Retinal pigment epithelial cell (primary cell): ENCODE data around the gene DCST1.

Source experiments
- DNase-seq: peaks from one replicate; pipeline ENCODE4 v3.0.0-alpha.2; 2010; ENCODE audit warnings: low read depth
- H3K4me3 ChIP-seq: 2 replicates; pipeline ENCODE4 v1.5.1; 2011; ENCODE audit warnings: mild to moderate bottlenecking, low read length, control low read depth, moderate library complexity
- TF ChIP-seq, protein P1 (sequence below): conservative IDR thresholded peaks from 2 replicates; pipeline ENCODE4 v1.5.1; 2011; ENCODE audit warnings: low read depth, low read length, control low read depth, inconsistent platforms

Gene DCST1

DNA sequence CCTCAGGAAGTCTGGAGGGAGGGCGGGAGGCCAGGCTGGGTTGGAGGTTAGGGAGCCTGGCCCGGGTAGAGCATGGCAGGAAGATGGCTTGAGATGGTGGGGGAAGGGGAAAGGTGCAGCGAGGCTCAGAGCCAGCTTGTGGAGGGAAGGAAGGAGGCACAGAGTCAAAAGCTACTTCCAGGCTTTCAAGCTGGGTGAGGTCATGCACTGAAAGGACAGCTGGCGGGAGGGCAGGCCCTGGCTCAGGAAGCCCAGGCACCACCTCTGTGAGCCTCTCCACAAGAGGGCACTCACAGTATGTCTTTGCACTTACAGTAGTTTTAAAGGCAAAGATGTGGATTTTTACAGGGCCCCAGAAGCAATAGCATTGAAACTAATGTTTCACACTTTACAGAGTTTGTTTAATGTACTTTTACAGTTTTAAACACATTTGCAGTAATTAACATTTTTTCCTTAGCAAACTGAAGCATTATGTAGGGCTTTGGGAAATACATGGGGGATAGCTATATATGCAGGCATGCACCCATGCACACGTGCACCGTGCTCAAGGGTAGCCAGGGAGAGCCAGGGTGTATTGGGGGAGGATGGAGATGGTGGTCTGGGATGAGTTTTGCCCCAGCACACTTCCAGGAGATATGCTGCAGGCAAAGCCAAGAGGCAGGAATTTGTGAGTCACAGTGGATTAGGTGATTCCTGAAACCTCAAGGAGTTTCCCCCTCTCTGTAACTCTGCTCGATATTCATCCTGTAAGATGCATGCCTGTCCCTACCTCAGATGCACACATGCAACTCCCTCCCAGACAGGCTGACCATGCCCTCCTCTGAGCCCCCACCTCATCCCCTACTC, 11.4 kb downstream of the DCST1 start:
- TF ChIP-seq, protein P1, sequence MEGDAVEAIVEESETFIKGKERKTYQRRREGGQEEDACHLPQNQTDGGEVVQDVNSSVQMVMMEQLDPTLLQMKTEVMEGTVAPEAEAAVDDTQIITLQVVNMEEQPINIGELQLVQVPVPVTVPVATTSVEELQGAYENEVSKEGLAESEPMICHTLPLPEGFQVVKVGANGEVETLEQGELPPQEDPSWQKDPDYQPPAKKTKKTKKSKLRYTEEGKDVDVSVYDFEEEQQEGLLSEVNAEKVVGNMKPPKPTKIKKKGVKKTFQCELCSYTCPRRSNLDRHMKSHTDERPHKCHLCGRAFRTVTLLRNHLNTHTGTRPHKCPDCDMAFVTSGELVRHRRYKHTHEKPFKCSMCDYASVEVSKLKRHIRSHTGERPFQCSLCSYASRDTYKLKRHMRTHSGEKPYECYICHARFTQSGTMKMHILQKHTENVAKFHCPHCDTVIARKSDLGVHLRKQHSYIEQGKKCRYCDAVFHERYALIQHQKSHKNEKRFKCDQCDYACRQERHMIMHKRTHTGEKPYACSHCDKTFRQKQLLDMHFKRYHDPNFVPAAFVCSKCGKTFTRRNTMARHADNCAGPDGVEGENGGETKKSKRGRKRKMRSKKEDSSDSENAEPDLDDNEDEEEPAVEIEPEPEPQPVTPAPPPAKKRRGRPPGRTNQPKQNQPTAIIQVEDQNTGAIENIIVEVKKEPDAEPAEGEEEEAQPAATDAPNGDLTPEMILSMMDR, result peak; percentile 77
- no peak overlapping the region for H3K4me3 ChIP-seq
- DNase-seq, result no peak

DNA sequence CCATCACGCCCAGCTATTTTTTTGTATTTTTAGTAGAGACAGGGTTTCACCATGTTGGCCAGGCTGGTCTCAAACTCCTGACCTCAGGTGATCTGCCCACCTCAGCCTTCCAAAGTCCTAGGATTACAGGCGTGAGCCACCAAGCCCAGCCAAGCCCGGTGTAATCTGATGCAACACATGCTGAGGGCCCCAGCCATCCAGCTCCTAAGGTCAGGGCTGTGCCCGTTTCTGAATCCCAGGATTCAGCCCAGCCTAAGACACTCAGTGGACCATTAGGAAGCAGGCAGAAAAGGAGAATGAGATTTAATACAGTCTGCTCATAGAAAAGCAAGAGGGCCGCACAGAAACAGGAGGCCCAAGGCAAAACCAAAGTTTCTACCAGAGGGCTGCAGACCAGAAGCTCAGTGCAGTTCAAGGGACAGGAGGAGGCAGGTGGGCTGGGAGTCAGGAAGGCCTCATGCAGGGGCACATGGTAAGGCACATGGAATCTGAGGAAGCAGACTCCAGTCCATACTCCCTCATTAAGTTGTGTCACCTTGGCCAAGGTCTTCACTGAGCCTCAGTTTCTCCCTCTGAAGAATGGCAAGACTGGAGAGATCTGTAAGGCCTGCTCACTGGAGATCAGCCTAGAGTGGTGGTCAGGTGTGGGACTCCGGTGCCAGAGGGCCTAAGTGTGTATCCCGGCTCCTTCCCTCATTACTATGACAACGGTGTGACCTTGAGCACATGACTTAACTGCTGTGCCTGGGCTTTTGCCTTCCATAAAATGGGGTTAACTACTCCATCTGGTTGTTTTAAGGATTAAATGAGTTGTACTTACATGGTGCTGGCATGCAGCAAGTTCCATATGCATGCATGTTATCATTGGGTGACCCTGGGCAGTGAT, 15.1 kb downstream of the DCST1 start:
- TF ChIP-seq, protein P1, result no peak
- DNase-seq, result no peak
- H3K4me3 ChIP-seq, result no peak overlapping the region

DNA sequence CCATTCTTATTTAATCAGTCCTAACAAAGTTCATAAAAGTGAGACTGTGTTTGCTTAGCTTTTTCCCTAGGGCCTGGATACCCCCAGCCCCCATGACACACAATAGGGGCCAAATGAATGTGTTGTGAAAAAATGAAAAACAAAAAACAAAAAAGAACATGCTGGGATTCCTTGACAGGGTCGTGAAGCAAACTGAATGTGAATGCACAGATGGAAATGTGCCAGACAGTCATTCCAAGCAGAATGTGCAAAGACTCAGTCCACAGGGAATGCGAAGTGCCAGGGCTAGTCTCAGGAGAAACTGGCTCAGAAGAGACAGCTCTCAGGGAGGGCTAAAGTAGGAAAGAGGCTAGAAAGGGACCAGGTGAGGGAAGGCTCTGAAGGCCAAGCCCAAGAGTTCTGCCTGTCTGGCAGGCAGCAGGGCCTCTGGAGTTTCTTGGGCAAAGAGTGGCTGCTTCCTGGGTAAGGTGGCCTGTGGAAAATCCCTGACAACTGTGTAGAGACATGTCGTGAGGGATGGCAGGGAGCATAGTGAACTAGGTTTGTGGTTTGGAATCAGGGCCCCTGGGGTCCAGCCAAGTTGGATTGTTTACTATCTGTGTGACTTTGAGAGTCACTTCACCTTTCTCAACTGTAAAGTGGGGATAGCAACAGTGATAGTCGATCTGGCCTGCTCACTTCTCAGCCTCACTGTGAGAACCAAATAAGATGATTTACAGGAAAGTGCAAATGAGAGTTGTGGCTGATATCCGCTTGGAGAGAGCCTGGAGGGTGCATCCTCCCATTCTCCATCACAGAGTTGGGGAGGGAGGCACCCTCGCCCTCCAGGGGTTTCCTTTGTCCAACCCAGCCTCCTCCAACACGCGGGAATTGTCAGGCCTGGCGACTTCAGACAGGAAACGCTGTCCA, 16.3 kb downstream of the DCST1 start:
- TF ChIP-seq, protein P1, result no peak
- H3K4me3 ChIP-seq, result no peak overlapping the region
- no peak for DNase-seq

DNA sequence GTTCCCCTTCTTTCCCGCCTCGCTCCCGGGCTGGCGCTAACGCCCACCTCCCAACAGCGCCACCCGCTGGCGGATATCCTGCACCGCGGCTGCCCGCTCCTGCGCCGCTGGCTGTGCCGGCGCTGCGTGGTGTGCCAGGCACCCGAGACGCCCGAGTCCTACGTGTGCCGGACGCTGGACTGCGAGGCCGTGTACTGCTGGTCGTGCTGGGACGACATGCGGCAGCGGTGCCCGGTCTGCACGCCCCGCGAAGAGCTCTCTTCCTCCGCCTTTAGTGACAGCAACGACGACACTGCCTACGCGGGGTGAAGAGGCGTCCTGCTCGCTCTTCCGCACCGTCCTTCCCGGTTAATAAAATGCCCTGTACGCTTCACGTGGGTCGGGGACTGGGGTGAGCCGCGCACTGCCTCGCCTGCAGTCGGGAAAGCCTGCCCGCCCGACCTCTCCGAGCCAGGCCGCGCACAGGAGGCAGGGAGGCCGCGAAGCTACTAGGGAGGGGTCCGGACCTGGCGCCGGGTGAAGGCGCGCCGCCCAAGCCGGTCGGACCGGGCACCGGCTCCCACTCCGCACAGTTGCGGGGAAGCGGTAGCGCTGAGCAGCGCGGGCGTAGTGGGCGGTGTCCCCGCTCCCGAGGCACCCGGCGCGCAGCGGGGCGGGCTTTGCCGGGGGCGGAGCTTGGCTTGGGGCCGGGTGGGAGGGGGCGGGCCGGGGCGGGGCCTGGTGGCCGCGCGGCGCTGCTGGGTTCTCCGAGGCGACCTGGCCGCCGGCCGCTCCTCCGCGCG, 17.1 kb downstream of the DCST1 start, which contains the start of gene ADAM15:
Gene ADAM15, plus strand, starts transcription at position 757 of the 782 bp plus-strand sequence. CDS start 71 bp downstream, outside the sequence.
- TF ChIP-seq, protein P1, result peak; percentile 83
- peak within 1 kb of the TSS; percentile 78 for H3K4me3 ChIP-seq
- no peak for DNase-seq

DNA sequence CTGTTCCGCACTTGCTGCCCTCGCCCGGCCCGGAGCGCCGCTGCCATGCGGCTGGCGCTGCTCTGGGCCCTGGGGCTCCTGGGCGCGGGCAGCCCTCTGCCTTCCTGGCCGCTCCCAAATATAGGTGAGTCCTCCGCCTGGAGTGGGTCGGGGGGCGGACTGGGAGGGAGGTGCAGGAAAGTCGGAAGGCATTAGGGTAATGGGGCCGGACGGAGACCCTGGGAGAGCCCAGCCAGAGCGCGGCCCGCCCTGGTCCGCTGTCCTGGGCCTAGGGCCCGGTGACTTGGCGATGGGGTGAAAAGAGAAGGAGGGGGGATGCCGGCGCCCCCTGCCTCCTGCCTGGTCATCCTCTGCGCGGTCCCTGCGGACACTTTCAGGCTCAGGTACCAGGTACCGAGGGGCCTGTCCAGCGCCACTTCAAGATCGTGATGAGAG, 17.7 kb downstream of the DCST1 start:
- H3K4me3 ChIP-seq, result peak overlapping the region; percentile 78
- no peak for DNase-seq
- TF ChIP-seq, protein P1, result no peak
